ENCODE results near the gene HES5.

GRCh38 chr1:2516946-2517345, 13.1 kb downstream of the HES5 start:
- TF ChIP-seq CTCF (IDR thresholded peaks at IDR 0.05; ENCODE audit: low read depth, low read length) (no peak), EZH2phosphoT487 (IDR thresholded peaks at IDR 0.05; ENCODE audit: low read depth) (no peak)
